ENCODE measurements around the gene LOXL1. TPM values are rescaled to one million over a fixed set of nuclear protein-coding genes. Genes with fewer than 3 reads are reported as not detected.

The LOXL1 gene
- polyA plus RNA-seq, 1 donor from 2014 or later: 2.1 TPM

- Histone ChIP-seq H2AFZ (ENCODE audit: low read depth, low read length) (no peak overlapping the region), H3K9me3 (ENCODE audit: low read length) (no peaks in the 10 kb centered on the region), H3K4me2 (ENCODE audit: low read length) (no peak overlapping the region), H3K9ac (ENCODE audit: low read length) (no peak overlapping the region), H4K20me1 (ENCODE audit: insufficient read depth) (no peaks in the 10 kb centered on the region), H3K27me3 (ENCODE audit: insufficient read depth, low read depth, low read length) (no peaks in the 10 kb centered on the region), H3K27ac (ENCODE audit: low read length) (no peak overlapping the region), H3K9me2 (ENCODE audit: insufficient read depth, low read length) (no peaks in the 10 kb centered on the region), H3K36me3 (ENCODE audit: insufficient read depth, low read length) (no peaks in the 10 kb centered on the region), H3K4me3 (ENCODE audit: low read length) (no peak overlapping the region), H3K79me2 (replicated peaks; ENCODE audit: insufficient read depth, low read length) (no peaks in the 10 kb centered on the region), H3F3A (ENCODE audit: insufficient read depth, low read length, poor library complexity, severe bottlenecking) (no peaks in the 10 kb centered on the region)
- no peak for TF ChIP-seq TAF1 (IDR thresholded peaks at IDR 0.05; ENCODE audit: low read depth)
- TF ChIP-seq REST (IDR thresholded peaks at IDR 0.05; ENCODE audit: borderline replicate concordance): no peak
- no peak for TF ChIP-seq SMC3 (conservative IDR thresholded peaks at IDR 0.05; ENCODE audit: poor library complexity)
- no peak for TF ChIP-seq POLR2AphosphoS5 (IDR thresholded peaks at IDR 0.05)
- TF ChIP-seq EP300 (conservative IDR thresholded peaks at IDR 0.05; ENCODE audit: poor library complexity, severe bottlenecking): no peak
- TF ChIP-seq EZH2 (IDR thresholded peaks at IDR 0.05; ENCODE audit: borderline replicate concordance, insufficient read depth, low read length, poor library complexity, severe bottlenecking): no peak
Measured at GRCh38 chr15:73956743-73957135, 30.5 kb downstream of the LOXL1 start.

DNA sequence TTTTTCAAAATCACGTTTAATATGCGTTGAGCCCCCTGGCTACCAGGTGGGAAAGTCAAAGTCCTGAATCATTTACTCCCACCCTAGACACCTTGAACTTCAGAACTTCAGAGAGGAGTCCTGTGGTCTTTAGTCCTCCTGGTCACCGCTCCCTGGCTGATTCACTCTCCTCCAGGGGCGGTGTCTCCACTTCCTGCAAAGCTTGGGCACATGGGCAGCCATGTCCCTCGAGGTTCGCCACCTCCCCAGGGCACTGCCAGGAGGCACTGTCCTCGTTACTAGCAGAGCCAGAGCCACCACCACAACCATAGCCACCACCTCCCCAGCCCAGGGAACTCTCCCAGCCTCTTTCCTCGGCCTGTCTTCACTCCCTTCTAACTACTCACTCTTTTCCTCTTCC is 31.0 kb downstream of the LOXL1 start:
- no peaks in the 10 kb centered on the region for H3K36me3 ChIP-seq (ENCODE audit: insufficient read depth, low read length)
- no peaks in the 10 kb centered on the region for H3F3A ChIP-seq (ENCODE audit: insufficient read depth, low read length, poor library complexity, severe bottlenecking)
- H3K4me2 ChIP-seq (ENCODE audit: low read length): no peak overlapping the region
- H3K9me2 ChIP-seq (ENCODE audit: insufficient read depth, low read length): no peaks in the 10 kb centered on the region
- no peaks in the 10 kb centered on the region for H3K27me3 ChIP-seq (ENCODE audit: insufficient read depth, low read depth, low read length)
- no peaks in the 10 kb centered on the region for H3K79me2 ChIP-seq (replicated peaks; ENCODE audit: insufficient read depth, low read length)
- no peak overlapping the region for H3K9ac ChIP-seq (ENCODE audit: low read length)
- TF ChIP-seq SMC3 (conservative IDR thresholded peaks at IDR 0.05; ENCODE audit: poor library complexity): no peak
- no peak for TF ChIP-seq CTCF (IDR thresholded peaks at IDR 0.05; ENCODE audit: poor library complexity, severe bottlenecking)
- no peak for TF ChIP-seq TAF1 (IDR thresholded peaks at IDR 0.05; ENCODE audit: low read depth)
- no peak for TF ChIP-seq EP300 (conservative IDR thresholded peaks at IDR 0.05; ENCODE audit: poor library complexity, severe bottlenecking)
- TF ChIP-seq MXI1 (conservative IDR thresholded peaks at IDR 0.05; ENCODE audit: poor library complexity, severe bottlenecking): no peak
- TF ChIP-seq POLR2AphosphoS5 (IDR thresholded peaks at IDR 0.05): no peak
- TF ChIP-seq REST (IDR thresholded peaks at IDR 0.05; ENCODE audit: borderline replicate concordance): no peak
- TF ChIP-seq RAD21 (conservative IDR thresholded peaks at IDR 0.05): no peak
- TF ChIP-seq EZH2 (IDR thresholded peaks at IDR 0.05; ENCODE audit: borderline replicate concordance, insufficient read depth, low read length, poor library complexity, severe bottlenecking): no peak
- H3K27ac ChIP-seq (ENCODE audit: low read length): no peak overlapping the region
- H3K9me3 ChIP-seq (ENCODE audit: low read length): no peaks in the 10 kb centered on the region
- H4K20me1 ChIP-seq (ENCODE audit: insufficient read depth): no peaks in the 10 kb centered on the region
- H3K4me3 ChIP-seq (ENCODE audit: low read length): no peak overlapping the region
- H2AFZ ChIP-seq (ENCODE audit: low read depth, low read length): no peak overlapping the region
